Ecto neural progenitor cell (in vitro differentiated cells): Measurements from ENCODE around the gene LNP1.
"Not testable (repeated sequence)": the region's sequence is repeated elsewhere in the genome, so short reads cannot be mapped to it uniquely, and the experiment has no call there.

Experiments used
- DNase-seq: peaks from one replicate; pipeline ENCODE4 v3.0.0-alpha.2; 2018; ENCODE audit warnings: low spot score

LNP1 gene

GRCh38 chr3:100429187-100429716 is 27.9 kb downstream of the LNP1 start:
- no peak for DNase-seq

GRCh38 chr3:100436951-100437350 is 35.6 kb downstream of the LNP1 start:
- DNase-seq, result no peak

GRCh38 chr3:100437721-100438622 is 36.6 kb downstream of the LNP1 start:
- DNase-seq, result no peak

- DNase-seq, result no peak
Observed at GRCh38 chr3:100438623-100438974, 37.3 kb downstream of the LNP1 start.

- DNase-seq, result no peak
Observed at GRCh38 chr3:100440895-100441294, 39.6 kb downstream of the LNP1 start.

GRCh38 chr3:100443690-100444089 is 42.4 kb downstream of the LNP1 start:
- DNase-seq, result no peak

GRCh38 chr3:100447067-100447466 is 45.7 kb downstream of the LNP1 start:
- not testable (repeated sequence) for DNase-seq

GRCh38 chr3:100448079-100448478 is 46.7 kb downstream of the LNP1 start:
- DNase-seq, result no peak

- no peak for DNase-seq
Observed at GRCh38 chr3:100449214-100449613, 47.9 kb downstream of the LNP1 start.

GRCh38 chr3:100454677-100455076 is 53.3 kb downstream of the LNP1 start:
- no peak for DNase-seq

- no peak for DNase-seq
Observed at GRCh38 chr3:100455841-100456550, 54.7 kb downstream of the LNP1 start.

- DNase-seq, result no peak
Observed at GRCh38 chr3:100456745-100457144, 55.4 kb downstream of the LNP1 start.

- no peak for DNase-seq
Observed at GRCh38 chr3:100457811-100458210, 56.5 kb downstream of the LNP1 start.

- no peak for DNase-seq
Observed at GRCh38 chr3:100458814-100459213, 57.5 kb downstream of the LNP1 start.

- DNase-seq, result no peak
Observed at GRCh38 chr3:100463002-100463401, 61.7 kb downstream of the LNP1 start.

GRCh38 chr3:100463646-100464155 is 62.4 kb downstream of the LNP1 start:
- no peak for DNase-seq

GRCh38 chr3:100465892-100466777 is 64.8 kb downstream of the LNP1 start:
- DNase-seq, result no peak

- DNase-seq, result no peak
Observed at GRCh38 chr3:100467133-100467532, 65.8 kb downstream of the LNP1 start.

- no peak for DNase-seq
Observed at GRCh38 chr3:100468676-100469075, 67.3 kb downstream of the LNP1 start.

GRCh38 chr3:100470951-100471350 is 69.6 kb downstream of the LNP1 start:
- no peak for DNase-seq

GRCh38 chr3:100471444-100471843 is 70.1 kb downstream of the LNP1 start:
- no peak for DNase-seq

GRCh38 chr3:100477851-100478360 is 76.6 kb downstream of the LNP1 start:
- not testable (repeated sequence) for DNase-seq
